Measurements from ENCODE around the gene NABP1. TPM values are rescaled to one million over a fixed set of nuclear protein-coding genes. Genes with fewer than 3 reads are reported as not detected.

NABP1 gene
- polyA plus RNA-seq, 2 of the 4 experiments (the other 2 are of a cell fraction), result 21.9 to 22.4 TPM

DNA sequence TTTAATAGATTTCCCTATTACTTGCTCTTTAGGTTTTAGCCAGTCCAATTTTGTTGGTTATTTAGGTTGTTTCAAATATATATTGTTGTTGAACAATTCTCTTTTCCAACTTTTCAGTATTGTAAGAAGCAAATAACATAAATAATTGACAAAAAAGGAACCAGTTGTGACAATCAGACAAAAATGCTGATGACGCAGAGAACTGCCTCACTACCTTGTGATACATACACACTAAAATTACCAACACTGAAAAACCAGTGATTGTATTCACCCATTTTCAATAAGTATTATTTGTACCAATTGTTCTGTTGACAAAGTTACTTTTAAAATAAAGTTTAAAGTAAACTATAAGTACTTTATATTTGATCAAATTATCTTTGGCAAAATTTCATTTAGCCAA lies 43.1 kb upstream of the NABP1 start:
- ChIA-PET POLR2A (interaction anchor here (0.9 kb wide), 1 partner anchor 43 kb away, joined by 9 read pairs; the partner anchor contains the start of gene NABP1), CTCF (no interaction called here)
- H3K9me3 ChIP-seq, result no peaks in the 10 kb centered on the region
- DNase-seq (ENCODE audit: low read depth in 1 of 2, low spot score in 1 of 2) (no peak), ATAC-seq (no peak), FAIRE-seq (no peak)
- H3K4me3 ChIP-seq, result no peak overlapping the region
- peaks cover 57% of the 10 kb centered on the region for H3K4me1 ChIP-seq
- peak overlapping the region; percentile 74 to 79; a peak in 3 of 6 replicates for H3K27ac ChIP-seq
- H3K4me2 ChIP-seq, result no peak overlapping the region
- WGBS (ENCODE audit: missing lambda C conversion rate), result 89% methylated on average over 1 of the region's 1 CpG
- TF ChIP-seq PHF8 (IDR thresholded peaks at IDR 0.05; ENCODE audit: borderline replicate concordance, low read depth) (no peak), EHF (CRISPR knock-in tag; IDR thresholded peaks at IDR 0.05) (no peak), CBX2 (IDR thresholded peaks at IDR 0.05; ENCODE audit: borderline replicate concordance, low read depth) (no peak), HDAC2 (IDR thresholded peaks at IDR 0.05) (no peak), SMC3 (IDR thresholded peaks at IDR 0.05) (no peak), BHLHE40 (IDR thresholded peaks at IDR 0.05; ENCODE audit: low read depth, low read length) (no peak), SREBF2 (IDR thresholded peaks at IDR 0.05) (no peak), EHMT2 (IDR thresholded peaks at IDR 0.05; ENCODE audit: low read depth) (no peak), RCOR1 (IDR thresholded peaks at IDR 0.05; ENCODE audit: low read depth, low read length) (no peak)
- TF ChIP-seq, protein P1, sequence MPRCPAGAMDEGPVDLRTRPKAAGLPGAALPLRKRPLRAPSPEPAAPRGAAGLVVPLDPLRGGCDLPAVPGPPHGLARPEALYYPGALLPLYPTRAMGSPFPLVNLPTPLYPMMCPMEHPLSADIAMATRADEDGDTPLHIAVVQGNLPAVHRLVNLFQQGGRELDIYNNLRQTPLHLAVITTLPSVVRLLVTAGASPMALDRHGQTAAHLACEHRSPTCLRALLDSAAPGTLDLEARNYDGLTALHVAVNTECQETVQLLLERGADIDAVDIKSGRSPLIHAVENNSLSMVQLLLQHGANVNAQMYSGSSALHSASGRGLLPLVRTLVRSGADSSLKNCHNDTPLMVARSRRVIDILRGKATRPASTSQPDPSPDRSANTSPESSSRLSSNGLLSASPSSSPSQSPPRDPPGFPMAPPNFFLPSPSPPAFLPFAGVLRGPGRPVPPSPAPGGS (IDR thresholded peaks at IDR 0.05), result no peak
- TF ChIP-seq, protein P2, sequence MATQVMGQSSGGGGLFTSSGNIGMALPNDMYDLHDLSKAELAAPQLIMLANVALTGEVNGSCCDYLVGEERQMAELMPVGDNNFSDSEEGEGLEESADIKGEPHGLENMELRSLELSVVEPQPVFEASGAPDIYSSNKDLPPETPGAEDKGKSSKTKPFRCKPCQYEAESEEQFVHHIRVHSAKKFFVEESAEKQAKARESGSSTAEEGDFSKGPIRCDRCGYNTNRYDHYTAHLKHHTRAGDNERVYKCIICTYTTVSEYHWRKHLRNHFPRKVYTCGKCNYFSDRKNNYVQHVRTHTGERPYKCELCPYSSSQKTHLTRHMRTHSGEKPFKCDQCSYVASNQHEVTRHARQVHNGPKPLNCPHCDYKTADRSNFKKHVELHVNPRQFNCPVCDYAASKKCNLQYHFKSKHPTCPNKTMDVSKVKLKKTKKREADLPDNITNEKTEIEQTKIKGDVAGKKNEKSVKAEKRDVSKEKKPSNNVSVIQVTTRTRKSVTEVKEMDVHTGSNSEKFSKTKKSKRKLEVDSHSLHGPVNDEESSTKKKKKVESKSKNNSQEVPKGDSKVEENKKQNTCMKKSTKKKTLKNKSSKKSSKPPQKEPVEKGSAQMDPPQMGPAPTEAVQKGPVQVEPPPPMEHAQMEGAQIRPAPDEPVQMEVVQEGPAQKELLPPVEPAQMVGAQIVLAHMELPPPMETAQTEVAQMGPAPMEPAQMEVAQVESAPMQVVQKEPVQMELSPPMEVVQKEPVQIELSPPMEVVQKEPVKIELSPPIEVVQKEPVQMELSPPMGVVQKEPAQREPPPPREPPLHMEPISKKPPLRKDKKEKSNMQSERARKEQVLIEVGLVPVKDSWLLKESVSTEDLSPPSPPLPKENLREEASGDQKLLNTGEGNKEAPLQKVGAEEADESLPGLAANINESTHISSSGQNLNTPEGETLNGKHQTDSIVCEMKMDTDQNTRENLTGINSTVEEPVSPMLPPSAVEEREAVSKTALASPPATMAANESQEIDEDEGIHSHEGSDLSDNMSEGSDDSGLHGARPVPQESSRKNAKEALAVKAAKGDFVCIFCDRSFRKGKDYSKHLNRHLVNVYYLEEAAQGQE (IDR thresholded peaks at IDR 0.05), result no peak
- TF ChIP-seq, protein P3, sequence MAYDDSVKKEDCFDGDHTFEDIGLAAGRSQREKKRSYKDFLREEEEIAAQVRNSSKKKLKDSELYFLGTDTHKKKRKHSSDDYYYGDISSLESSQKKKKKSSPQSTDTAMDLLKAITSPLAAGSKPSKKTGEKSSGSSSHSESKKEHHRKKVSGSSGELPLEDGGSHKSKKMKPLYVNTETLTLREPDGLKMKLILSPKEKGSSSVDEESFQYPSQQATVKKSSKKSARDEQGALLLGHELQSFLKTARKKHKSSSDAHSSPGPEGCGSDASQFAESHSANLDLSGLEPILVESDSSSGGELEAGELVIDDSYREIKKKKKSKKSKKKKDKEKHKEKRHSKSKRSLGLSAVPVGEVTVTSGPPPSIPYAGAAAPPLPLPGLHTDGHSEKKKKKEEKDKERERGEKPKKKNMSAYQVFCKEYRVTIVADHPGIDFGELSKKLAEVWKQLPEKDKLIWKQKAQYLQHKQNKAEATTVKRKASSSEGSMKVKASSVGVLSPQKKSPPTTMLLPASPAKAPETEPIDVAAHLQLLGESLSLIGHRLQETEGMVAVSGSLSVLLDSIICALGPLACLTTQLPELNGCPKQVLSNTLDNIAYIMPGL (CRISPR knock-in tag; IDR thresholded peaks at IDR 0.05; ENCODE audit: borderline replicate concordance), result no peak

DNA sequence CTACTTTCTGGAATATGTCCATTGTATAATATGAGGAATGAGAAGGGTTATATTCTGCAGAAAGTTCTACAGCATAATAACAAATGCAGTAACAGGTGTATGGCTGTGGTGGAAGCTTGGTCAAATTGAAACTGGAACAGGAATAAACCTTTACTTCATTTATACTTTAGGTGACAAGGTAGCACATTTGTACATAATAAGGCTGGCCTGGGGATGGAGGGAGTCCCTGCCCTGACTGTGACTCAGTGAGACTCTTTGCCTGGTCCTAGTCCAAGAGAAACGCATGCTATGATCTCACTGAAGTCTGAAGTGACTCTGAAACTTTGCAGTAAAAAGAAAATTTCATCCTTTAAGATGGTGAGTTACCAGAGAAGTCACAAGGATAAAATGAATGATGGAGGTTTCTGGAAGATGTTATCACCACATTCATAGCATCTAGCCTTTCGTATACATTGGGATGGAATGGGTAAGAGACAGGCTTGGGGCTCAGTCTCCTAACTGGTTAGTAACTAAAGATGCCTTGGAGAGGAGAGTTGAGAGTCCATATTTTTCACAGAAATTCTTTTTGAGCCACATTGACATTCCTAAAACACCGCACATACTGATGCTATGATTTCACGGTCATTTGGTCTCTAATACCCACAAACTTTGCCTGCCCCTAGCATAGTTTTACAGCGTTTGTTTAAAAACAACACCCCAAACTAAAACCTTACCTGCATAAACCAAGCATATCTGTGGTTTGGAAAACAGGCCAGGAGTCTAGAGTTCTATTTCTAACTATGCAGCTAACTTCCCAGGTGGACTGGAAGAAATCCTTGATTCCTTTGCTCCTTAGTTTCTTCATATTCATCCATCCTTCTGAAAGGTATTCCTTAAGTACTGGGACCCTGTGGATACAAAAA lies 42.4 kb upstream of the NABP1 start:
- Histone ChIP-seq H3K4me1 (peaks cover 57% of the 10 kb centered on the region), H3K9me3 (no peaks in the 10 kb centered on the region), H3K4me2 (peak overlapping the region; percentile 81), H3K4me3 (no peak overlapping the region), H3K27ac (peak overlapping the region; percentile 74 to 79)
- ChIA-PET CTCF (interaction anchor here (0.7 to 0.9 kb wide), 3 partner anchors 41 to 134 kb away, joined by 3 read pairs; no protein-coding TSS in a partner anchor), POLR2A (interaction anchor here (3.8 kb wide), 1 partner anchor 42 kb away, joined by 61 read pairs; the partner anchor contains the start of gene NABP1)
- ATAC-seq (peak; percentile 22 to 54; a peak in 3 of 6 replicates), DNase-seq (ENCODE audit: low read depth in 1 of 2, low spot score in 1 of 2) (no peak), FAIRE-seq (no peak)
- WGBS (ENCODE audit: missing lambda C conversion rate), result 38% methylated on average over 5 of the region's 5 CpGs
- no peak for TF ChIP-seq NR3C1 (IDR thresholded peaks at IDR 0.05)
- TF ChIP-seq ESRRA (IDR thresholded peaks at IDR 0.05; ENCODE audit: borderline replicate concordance, low read length), result no peak
- TF ChIP-seq, protein P4, sequence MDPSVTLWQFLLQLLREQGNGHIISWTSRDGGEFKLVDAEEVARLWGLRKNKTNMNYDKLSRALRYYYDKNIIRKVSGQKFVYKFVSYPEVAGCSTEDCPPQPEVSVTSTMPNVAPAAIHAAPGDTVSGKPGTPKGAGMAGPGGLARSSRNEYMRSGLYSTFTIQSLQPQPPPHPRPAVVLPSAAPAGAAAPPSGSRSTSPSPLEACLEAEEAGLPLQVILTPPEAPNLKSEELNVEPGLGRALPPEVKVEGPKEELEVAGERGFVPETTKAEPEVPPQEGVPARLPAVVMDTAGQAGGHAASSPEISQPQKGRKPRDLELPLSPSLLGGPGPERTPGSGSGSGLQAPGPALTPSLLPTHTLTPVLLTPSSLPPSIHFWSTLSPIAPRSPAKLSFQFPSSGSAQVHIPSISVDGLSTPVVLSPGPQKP (IDR thresholded peaks at IDR 0.05; ENCODE audit: low read depth, low read length), result no peak
- no peak for TF ChIP-seq RAD21 (conservative IDR thresholded peaks at IDR 0.05 in 1 of 2, IDR thresholded peaks at IDR 0.05 in 1 of 2)
- TF ChIP-seq HDAC2 (IDR thresholded peaks at IDR 0.05), result no peak
- TF ChIP-seq, protein P5, sequence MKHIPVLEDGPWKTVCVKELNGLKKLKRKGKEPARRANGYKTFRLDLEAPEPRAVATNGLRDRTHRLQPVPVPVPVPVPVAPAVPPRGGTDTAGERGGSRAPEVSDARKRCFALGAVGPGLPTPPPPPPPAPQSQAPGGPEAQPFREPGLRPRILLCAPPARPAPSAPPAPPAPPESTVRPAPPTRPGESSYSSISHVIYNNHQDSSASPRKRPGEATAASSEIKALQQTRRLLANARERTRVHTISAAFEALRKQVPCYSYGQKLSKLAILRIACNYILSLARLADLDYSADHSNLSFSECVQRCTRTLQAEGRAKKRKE (CRISPR knock-in tag; IDR thresholded peaks at IDR 0.05; ENCODE audit: low read depth), result no peak
- TF ChIP-seq RARB (CRISPR knock-in tag; IDR thresholded peaks at IDR 0.05), result no peak
- no peak for TF ChIP-seq KDM5A (IDR thresholded peaks at IDR 0.05)
- TF ChIP-seq CHD2 (IDR thresholded peaks at IDR 0.05; ENCODE audit: low read length, partially characterized antibody), result no peak
- TF ChIP-seq MYC (IDR thresholded peaks at IDR 0.05; ENCODE audit: borderline replicate concordance, low read length), result no peak
- TF ChIP-seq, protein P3 (CRISPR knock-in tag; IDR thresholded peaks at IDR 0.05; ENCODE audit: borderline replicate concordance), result no peak
- TF ChIP-seq FOSB (CRISPR knock-in tag; IDR thresholded peaks at IDR 0.05), result no peak
